ENCODE data around the gene UNC119B.

UNC119B gene

GRCh38 chr12:120696626-120697025 lies 13.6 kb upstream of the UNC119B start:
- DNase-seq (ENCODE audit: low read depth in 2 of 2), result no peak
- TF ChIP-seq CTCF (IDR thresholded peaks at IDR 0.05; ENCODE audit: low read depth, low read length), result no peak

GRCh38 chr12:120697344-120697743 lies 12.9 kb upstream of the UNC119B start:
- no peak for DNase-seq (ENCODE audit: low read depth in 2 of 2)
- H3K4me3 ChIP-seq (replicated peaks in 1 of 2; ENCODE audit: low read depth in 2 of 2, low read length in 2 of 2), result no peak overlapping the region
- TF ChIP-seq CTCF (IDR thresholded peaks at IDR 0.05; ENCODE audit: low read depth, low read length), result no peak

More at GRCh38 chr12:120696626-120697025, 13.6 kb upstream of the UNC119B start:
- H3K4me3 ChIP-seq (replicated peaks in 1 of 2; ENCODE audit: low read depth in 2 of 2, low read length in 2 of 2), result no peak overlapping the region

- H3K4me3 ChIP-seq (replicated peaks in 1 of 2; ENCODE audit: low read depth in 2 of 2, low read length in 2 of 2), result no peak overlapping the region
- TF ChIP-seq CTCF (IDR thresholded peaks at IDR 0.05; ENCODE audit: low read depth, low read length), result no peak
- no peak for DNase-seq (ENCODE audit: low read depth in 2 of 2)
Measured at GRCh38 chr12:120698665-120699064, 11.6 kb upstream of the UNC119B start.

- TF ChIP-seq CTCF (IDR thresholded peaks at IDR 0.05; ENCODE audit: low read depth, low read length), result no peak
- DNase-seq (ENCODE audit: low read depth in 2 of 2), result no peak
Measured at GRCh38 chr12:120699553-120699952, 10.7 kb upstream of the UNC119B start.

GRCh38 chr12:120700886-120701285 lies 9.4 kb upstream of the UNC119B start:
- no peak for TF ChIP-seq CTCF (IDR thresholded peaks at IDR 0.05; ENCODE audit: low read depth, low read length)
- DNase-seq (ENCODE audit: low read depth in 2 of 2), result no peak
- no peak overlapping the region for H3K4me3 ChIP-seq (replicated peaks in 1 of 2; ENCODE audit: low read depth in 2 of 2, low read length in 2 of 2)

More at GRCh38 chr12:120699553-120699952, 10.7 kb upstream of the UNC119B start:
- no peak overlapping the region for H3K4me3 ChIP-seq (replicated peaks in 1 of 2; ENCODE audit: low read depth in 2 of 2, low read length in 2 of 2)

GRCh38 chr12:120702637-120703036 lies 7.6 kb upstream of the UNC119B start:
- H3K4me3 ChIP-seq (replicated peaks in 1 of 2; ENCODE audit: low read depth in 2 of 2, low read length in 2 of 2), result no peak overlapping the region
- DNase-seq (ENCODE audit: low read depth in 2 of 2), result no peak
- no peak for TF ChIP-seq CTCF (IDR thresholded peaks at IDR 0.05; ENCODE audit: low read depth, low read length)

- no peak overlapping the region for H3K4me3 ChIP-seq (replicated peaks in 1 of 2; ENCODE audit: low read depth in 2 of 2, low read length in 2 of 2)
- DNase-seq (ENCODE audit: low read depth in 2 of 2), result no peak
- TF ChIP-seq CTCF (IDR thresholded peaks at IDR 0.05; ENCODE audit: low read depth, low read length), result no peak
Measured at GRCh38 chr12:120703311-120703942, 6.8 kb upstream of the UNC119B start.
